ENCODE measurements around the gene GTPBP8.

- TF ChIP-seq, protein P1, sequence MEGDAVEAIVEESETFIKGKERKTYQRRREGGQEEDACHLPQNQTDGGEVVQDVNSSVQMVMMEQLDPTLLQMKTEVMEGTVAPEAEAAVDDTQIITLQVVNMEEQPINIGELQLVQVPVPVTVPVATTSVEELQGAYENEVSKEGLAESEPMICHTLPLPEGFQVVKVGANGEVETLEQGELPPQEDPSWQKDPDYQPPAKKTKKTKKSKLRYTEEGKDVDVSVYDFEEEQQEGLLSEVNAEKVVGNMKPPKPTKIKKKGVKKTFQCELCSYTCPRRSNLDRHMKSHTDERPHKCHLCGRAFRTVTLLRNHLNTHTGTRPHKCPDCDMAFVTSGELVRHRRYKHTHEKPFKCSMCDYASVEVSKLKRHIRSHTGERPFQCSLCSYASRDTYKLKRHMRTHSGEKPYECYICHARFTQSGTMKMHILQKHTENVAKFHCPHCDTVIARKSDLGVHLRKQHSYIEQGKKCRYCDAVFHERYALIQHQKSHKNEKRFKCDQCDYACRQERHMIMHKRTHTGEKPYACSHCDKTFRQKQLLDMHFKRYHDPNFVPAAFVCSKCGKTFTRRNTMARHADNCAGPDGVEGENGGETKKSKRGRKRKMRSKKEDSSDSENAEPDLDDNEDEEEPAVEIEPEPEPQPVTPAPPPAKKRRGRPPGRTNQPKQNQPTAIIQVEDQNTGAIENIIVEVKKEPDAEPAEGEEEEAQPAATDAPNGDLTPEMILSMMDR (tag by site-specific recombination; IDR thresholded peaks at IDR 0.05): no peak
- TF ChIP-seq ZNF10 (tag by site-specific recombination; IDR thresholded peaks at IDR 0.05) (no peak), ZNF24 (tag by site-specific recombination; IDR thresholded peaks at IDR 0.05) (no peak), KLF9 (tag by site-specific recombination; IDR thresholded peaks at IDR 0.05; ENCODE audit: low read depth) (no peak)
These were observed 42.4 kb upstream of the GTPBP8 start for GRCh38 chr3:112948346-112948838.

Measured in HEK293 (cell line).